Measurements from ENCODE around the gene HOXA1. TPM values are rescaled to one million over a fixed set of nuclear protein-coding genes. Genes with fewer than 3 reads are reported as not detected.
A peak's percentile ranks its signal among the peaks of the same experiment; 100 is the strongest.

Gene HOXA1
- total RNA-seq, 6 experiments from 2014 or later = 0.28 to 0.81 (median 0.45) TPM

DNA sequence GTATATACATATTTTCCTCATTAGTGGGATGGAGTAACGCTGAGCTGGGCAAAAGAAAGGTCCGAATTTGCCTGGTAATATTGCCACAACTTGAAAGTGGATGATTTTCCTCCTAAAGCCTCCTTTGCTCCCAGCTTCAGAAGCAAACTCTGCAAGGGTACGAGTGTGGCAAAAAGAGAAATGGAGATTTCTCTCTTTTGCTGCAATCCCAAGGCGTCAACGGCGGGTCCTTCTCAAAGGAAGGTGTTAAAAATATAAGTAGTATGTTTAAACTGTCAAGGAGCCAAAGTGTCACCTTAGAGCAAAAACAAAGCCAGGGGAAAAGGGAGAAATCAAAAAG, 19.1 kb upstream of the HOXA1 start:
- H3K27me3 Mint-ChIP-seq (ENCODE audit: insufficient read depth) = peaks cover 22% of the 10 kb centered on the region
- no peaks in the 10 kb centered on the region; the same call in 1 of the 2 replicates for H3K36me3 Mint-ChIP-seq (ENCODE audit: low read depth)
- peak overlapping the region; percentile 64 for H3K4me3 Mint-ChIP-seq
- no peak overlapping the region for H3K27ac Mint-ChIP-seq
- no peaks in the 10 kb centered on the region for H3K9me3 Mint-ChIP-seq
- H3K4me1 Mint-ChIP-seq (ENCODE audit: low read depth) = peaks cover 31% of the 10 kb centered on the region
- DNase-seq = no peak
- TF ChIP-seq, protein P1, sequence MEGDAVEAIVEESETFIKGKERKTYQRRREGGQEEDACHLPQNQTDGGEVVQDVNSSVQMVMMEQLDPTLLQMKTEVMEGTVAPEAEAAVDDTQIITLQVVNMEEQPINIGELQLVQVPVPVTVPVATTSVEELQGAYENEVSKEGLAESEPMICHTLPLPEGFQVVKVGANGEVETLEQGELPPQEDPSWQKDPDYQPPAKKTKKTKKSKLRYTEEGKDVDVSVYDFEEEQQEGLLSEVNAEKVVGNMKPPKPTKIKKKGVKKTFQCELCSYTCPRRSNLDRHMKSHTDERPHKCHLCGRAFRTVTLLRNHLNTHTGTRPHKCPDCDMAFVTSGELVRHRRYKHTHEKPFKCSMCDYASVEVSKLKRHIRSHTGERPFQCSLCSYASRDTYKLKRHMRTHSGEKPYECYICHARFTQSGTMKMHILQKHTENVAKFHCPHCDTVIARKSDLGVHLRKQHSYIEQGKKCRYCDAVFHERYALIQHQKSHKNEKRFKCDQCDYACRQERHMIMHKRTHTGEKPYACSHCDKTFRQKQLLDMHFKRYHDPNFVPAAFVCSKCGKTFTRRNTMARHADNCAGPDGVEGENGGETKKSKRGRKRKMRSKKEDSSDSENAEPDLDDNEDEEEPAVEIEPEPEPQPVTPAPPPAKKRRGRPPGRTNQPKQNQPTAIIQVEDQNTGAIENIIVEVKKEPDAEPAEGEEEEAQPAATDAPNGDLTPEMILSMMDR (IDR thresholded peaks at IDR 0.05) = no peak

DNA sequence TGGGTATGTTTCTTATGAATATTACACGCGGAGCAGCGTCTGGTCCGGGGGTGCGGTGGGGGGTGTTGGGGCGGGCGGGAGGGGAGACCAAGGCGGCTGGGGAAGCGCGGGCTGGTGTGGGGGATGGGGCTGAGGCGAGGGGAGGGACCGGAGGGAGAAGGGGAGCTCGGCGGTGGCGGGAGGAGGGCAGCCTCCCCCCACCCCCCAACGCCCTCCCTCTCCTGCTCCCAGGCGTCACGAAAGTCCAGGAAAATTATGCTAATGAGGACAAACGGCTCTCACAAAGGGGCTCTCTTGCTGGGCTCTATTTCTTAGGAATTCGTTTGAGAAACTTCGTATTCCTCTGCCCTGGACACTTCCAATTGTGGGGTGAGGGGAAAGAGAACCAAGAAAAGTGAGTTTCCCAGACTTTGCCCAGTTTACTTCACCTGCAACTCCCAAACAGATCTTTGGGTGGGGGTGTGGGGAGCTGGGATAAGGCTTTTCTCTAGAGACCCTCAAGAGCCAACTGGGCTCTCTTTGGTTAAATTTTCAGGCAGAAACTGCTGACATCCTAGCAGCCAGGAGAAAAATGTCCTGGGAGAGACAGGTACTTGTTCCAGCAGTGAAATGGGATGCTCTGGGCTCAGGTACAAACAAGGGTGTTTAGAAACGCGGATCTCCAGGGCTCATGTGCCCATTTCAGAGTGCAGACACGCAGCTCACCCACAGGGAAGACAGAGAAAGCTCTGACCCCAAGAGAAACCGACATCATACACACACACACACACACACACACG, 18.4 kb upstream of the HOXA1 start:
- no peaks in the 10 kb centered on the region; the same call in 1 of the 2 replicates for H3K36me3 Mint-ChIP-seq (ENCODE audit: low read depth)
- no peak overlapping the region for H3K27ac Mint-ChIP-seq
- no peak for DNase-seq
- no peaks in the 10 kb centered on the region for H3K9me3 Mint-ChIP-seq
- TF ChIP-seq, protein P1 (IDR thresholded peaks at IDR 0.05) = no peak
- H3K27me3 Mint-ChIP-seq (ENCODE audit: insufficient read depth) = peaks cover 16% of the 10 kb centered on the region
- peak overlapping the region; percentile 54; the same call in 1 of the 2 replicates for H3K4me3 Mint-ChIP-seq
- peaks cover 31% of the 10 kb centered on the region for H3K4me1 Mint-ChIP-seq (ENCODE audit: low read depth)

DNA sequence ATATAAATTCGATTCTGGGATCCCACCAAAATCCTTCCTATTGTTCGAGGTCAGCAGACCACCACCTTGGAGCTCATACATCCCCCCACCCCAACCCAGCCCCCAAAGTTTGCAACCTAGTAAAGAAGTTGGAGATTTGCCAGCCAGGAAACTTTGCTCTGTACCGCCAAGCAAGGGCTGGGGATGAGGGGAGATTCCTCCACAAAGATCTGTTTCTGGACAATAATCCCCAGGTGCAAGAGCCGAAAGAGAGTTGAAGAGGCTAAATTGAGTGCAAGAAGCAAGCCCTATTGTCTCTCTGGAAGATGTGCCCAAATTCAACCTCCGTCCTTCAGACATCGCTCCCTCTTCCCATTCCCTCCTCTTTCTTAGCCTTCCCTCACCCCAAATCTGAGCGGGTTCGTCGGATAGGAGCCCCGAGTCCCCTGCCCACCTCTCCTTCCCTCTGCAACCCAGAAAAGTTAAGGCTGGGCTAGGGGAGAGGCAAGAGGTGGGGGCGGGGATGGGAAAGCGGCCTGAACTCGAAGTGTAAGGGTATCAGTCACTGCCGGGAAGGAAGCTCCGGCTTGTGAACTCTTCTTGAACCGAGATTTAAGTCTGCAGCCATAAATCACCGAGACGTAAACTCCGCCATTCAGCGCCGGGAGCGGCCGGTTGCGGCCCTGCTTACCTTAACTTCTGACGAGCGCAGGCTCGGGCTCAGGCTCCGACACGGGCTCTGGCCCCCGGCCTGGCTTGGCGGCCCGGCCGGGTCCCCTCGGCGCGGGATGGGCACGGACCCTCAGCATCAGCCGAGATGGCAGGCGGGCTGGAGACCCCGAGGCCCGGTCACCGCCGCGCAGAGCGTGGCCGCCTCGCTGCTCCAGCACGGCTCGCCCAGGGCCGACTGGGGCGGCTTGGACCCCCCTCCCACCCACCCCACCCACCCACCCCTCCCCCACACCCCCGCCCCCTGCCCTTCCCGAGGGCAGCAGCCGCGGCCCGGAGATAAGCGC, 17.5 kb upstream of the HOXA1 start:
- H3K27ac Mint-ChIP-seq = no peak overlapping the region
- TF ChIP-seq, protein P1 (IDR thresholded peaks at IDR 0.05) = no peak

DNA sequence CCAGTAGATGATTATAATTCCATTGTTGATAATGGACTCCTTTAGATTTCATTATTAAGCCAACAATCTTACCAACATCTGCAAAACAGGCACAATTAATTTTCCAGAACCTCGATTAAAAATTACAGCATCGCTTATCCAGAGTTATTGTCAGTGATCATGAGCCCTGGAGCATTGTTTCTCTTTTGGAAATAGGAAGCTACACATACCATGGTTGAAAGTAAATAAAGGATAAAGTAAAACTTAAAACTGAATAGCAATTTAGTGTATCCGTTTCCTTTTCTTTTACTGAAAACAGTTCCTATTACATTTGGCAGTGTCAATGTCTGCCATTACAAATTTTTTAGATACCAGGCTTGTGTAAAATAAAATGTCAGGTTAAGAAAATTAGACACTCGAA, 16.6 kb upstream of the HOXA1 start:
- Mint-ChIP-seq H3K27ac (no peak overlapping the region), H3K9me3 (no peaks in the 10 kb centered on the region), H3K4me3 (no peak overlapping the region), H3K4me1 (ENCODE audit: low read depth) (peaks cover 31% of the 10 kb centered on the region), H3K27me3 (ENCODE audit: insufficient read depth) (peaks cover 12% of the 10 kb centered on the region), H3K36me3 (ENCODE audit: low read depth) (peaks cover 7% of the 10 kb centered on the region; the same call in 1 of the 2 replicates)
- TF ChIP-seq, protein P1 (IDR thresholded peaks at IDR 0.05) = no peak
- DNase-seq = no peak

More for the DNA sequence above, 17.5 kb upstream of the HOXA1 start:
- Mint-ChIP-seq H3K4me1 (ENCODE audit: low read depth) (peaks cover 31% of the 10 kb centered on the region), H3K27me3 (ENCODE audit: insufficient read depth) (peaks cover 9% of the 10 kb centered on the region), H3K36me3 (ENCODE audit: low read depth) (peaks cover 3% of the 10 kb centered on the region), H3K4me3 (peak overlapping the region; percentile 45; the same call in 1 of the 2 replicates), H3K9me3 (no peaks in the 10 kb centered on the region)
- DNase-seq = no peak

DNA sequence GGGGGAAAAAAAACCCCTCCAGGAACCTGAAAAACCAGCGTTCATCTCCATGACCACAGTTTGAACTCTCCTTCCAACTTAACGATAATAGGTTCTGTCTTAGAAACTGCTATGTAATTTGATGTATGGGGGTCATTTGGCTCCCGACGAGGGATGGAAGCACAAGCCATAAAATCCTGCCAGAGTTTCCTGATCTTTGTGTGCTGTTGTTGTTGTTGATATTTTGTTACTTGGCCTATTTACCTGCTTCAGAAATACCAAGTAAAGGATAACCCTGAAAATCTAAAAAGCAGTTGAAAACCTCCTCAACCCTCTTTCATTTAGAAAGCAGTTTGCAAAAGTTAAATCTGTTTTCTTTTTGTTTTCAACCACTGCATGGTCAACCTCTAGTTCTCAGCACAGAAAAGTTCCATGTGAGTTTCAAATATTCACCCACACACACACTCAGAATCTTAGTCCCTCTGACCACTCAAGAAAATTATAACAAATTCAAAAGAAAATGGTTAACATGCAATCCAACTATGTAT, 16.0 kb upstream of the HOXA1 start:
- TF ChIP-seq, protein P1 (IDR thresholded peaks at IDR 0.05) = no peak
- no peaks in the 10 kb centered on the region for H3K9me3 Mint-ChIP-seq
- peaks cover 12% of the 10 kb centered on the region for H3K27me3 Mint-ChIP-seq (ENCODE audit: insufficient read depth)
- H3K4me1 Mint-ChIP-seq (ENCODE audit: low read depth) = peaks cover 36% of the 10 kb centered on the region
- H3K36me3 Mint-ChIP-seq (ENCODE audit: low read depth) = peaks cover 8% of the 10 kb centered on the region; the same call in 1 of the 2 replicates
- H3K4me3 Mint-ChIP-seq = no peak overlapping the region
- DNase-seq = no peak
- no peak overlapping the region for H3K27ac Mint-ChIP-seq
